ENCODE data around the gene POLR1E. TPM values are rescaled to one million over a fixed set of nuclear protein-coding genes. Genes with fewer than 3 reads are reported as not detected.

The POLR1E gene
- total RNA-seq, 1 experiment from 2014 or later, result 60.9 TPM

GRCh38 chr9:37447111-37447510, 38.6 kb upstream of the POLR1E start:
- RAD21 ChIA-PET (ENCODE audit: low non-redundant PET in 1 of 2, low total read pairs in 2 of 2, uncharacterized antibody in 2 of 2, unreplicated experiment in 2 of 2), result no interaction called here
- no peaks in the 10 kb centered on the region for H3K27me3 ChIP-seq (ENCODE audit: insufficient read depth, low read length)
- no peak for ATAC-seq
- intact Hi-C loops (cut with micrococcal nuclease), result no loop called here
- H4K20me1 ChIP-seq (ENCODE audit: insufficient read depth), result peaks cover 37% of the 10 kb centered on the region
- peaks cover 99% of the 10 kb centered on the region for H3K79me2 ChIP-seq (ENCODE audit: insufficient read depth, low read length)
- no peaks in the 10 kb centered on the region for H3K9me3 ChIP-seq (ENCODE audit: control insufficient read depth in 1 of 2, insufficient read depth in 1 of 2, low read depth in 1 of 2, low read length in 2 of 2)
- H2AFZ ChIP-seq (ENCODE audit: low read depth, low read length, poor library complexity, severe bottlenecking), result no peak overlapping the region
- CTCF ChIA-PET, result no interaction called here
- POLR2A ChIA-PET, result no interaction called here
- no peaks in the 10 kb centered on the region for H3K9me2 ChIP-seq (ENCODE audit: insufficient read depth)
- no peak overlapping the region for H3K4me3 ChIP-seq (replicated peaks in 1 of 2; ENCODE audit: low read depth in 1 of 2, low read length in 2 of 2)
- TF ChIP-seq TCF7L2 (IDR thresholded peaks at IDR 0.05; ENCODE audit: borderline replicate concordance, extremely low read depth, insufficient read depth, insufficient read length) (no peak), CEBPB (IDR thresholded peaks at IDR 0.05; ENCODE audit: low read depth) (no peak), YY1 (IDR thresholded peaks at IDR 0.05; ENCODE audit: extremely low read depth, insufficient replicate concordance, low read depth, low read length) (no peak), POLR2AphosphoS5 (IDR thresholded peaks at IDR 0.05; ENCODE audit: low read depth, low read length) (no peak)
- H3K27ac ChIP-seq (ENCODE audit: low read depth, low read length), result no peak overlapping the region
- no peak overlapping the region for H3K4me2 ChIP-seq (ENCODE audit: low read length)
- no peak for DNase-seq (ENCODE audit: low read depth, low spot score)
- no TSS peak for BruUV-seq (replicated peaks)
- no peak overlapping the region for H3K9ac ChIP-seq (ENCODE audit: low read length)
- H3K36me3 ChIP-seq (ENCODE audit: control insufficient read depth in 1 of 2, insufficient read depth in 2 of 2, low read length in 2 of 2), result peaks cover 2 to 36% of the 10 kb centered on the region in 2 experiments; a peak in 2 of 4 replicates
- H3K4me1 ChIP-seq (ENCODE audit: control insufficient read depth in 1 of 2, insufficient read depth in 2 of 2, low read length in 2 of 2), result peaks cover 0 to 21% of the 10 kb centered on the region in 2 experiments; a peak in 3 of 4 replicates

- Histone ChIP-seq H3K9ac (ENCODE audit: low read length) (no peak overlapping the region), H3K27me3 (ENCODE audit: insufficient read depth, low read length) (no peaks in the 10 kb centered on the region), H3K36me3 (ENCODE audit: control insufficient read depth in 1 of 2, insufficient read depth in 2 of 2, low read length in 2 of 2) (peaks cover 0 to 27% of the 10 kb centered on the region in 2 experiments; a peak in 2 of 4 replicates), H3K27ac (ENCODE audit: low read depth, low read length) (no peak overlapping the region), H2AFZ (ENCODE audit: low read depth, low read length, poor library complexity, severe bottlenecking) (no peak overlapping the region), H4K20me1 (ENCODE audit: insufficient read depth) (peaks cover 47% of the 10 kb centered on the region), H3K4me1 (ENCODE audit: control insufficient read depth in 1 of 2, insufficient read depth in 2 of 2, low read length in 2 of 2) (peaks cover 11 to 20% of the 10 kb centered on the region in 2 experiments), H3K4me3 (replicated peaks in 1 of 2; ENCODE audit: low read depth in 1 of 2, low read length in 2 of 2) (no peak overlapping the region), H3K9me2 (ENCODE audit: insufficient read depth) (no peaks in the 10 kb centered on the region), H3K9me3 (ENCODE audit: control insufficient read depth in 1 of 2, insufficient read depth in 1 of 2, low read depth in 1 of 2, low read length in 2 of 2) (no peaks in the 10 kb centered on the region), H3K4me2 (ENCODE audit: low read length) (no peak overlapping the region), H3K79me2 (ENCODE audit: insufficient read depth, low read length) (peaks cover 100% of the 10 kb centered on the region)
- POLR2A ChIA-PET, result interaction anchor here (0.7 kb wide), 1 partner anchor 935 kb away, joined by 3 read pairs; no protein-coding TSS in a partner anchor
- DNase-seq (ENCODE audit: low read depth, low spot score), result no peak
- no TSS peak for BruUV-seq (replicated peaks)
- RAD21 ChIA-PET (ENCODE audit: low non-redundant PET in 1 of 2, low total read pairs in 2 of 2, uncharacterized antibody in 2 of 2, unreplicated experiment in 2 of 2), result no interaction called here
- intact Hi-C loops (cut with micrococcal nuclease), result no loop called here
- no peak for ATAC-seq
- CTCF ChIA-PET, result interaction anchor here (0.6 kb wide), 1 partner anchor 7 kb away, joined by 3 read pairs; no protein-coding TSS in a partner anchor
- TF ChIP-seq FOSL1 (IDR thresholded peaks at IDR 0.05; ENCODE audit: low read depth), result no peak
- no peak for TF ChIP-seq SIN3A (IDR thresholded peaks at IDR 0.05; ENCODE audit: low read depth)
- TF ChIP-seq REST (IDR thresholded peaks at IDR 0.05; ENCODE audit: low read depth), result no peak
- no peak for TF ChIP-seq MAX (IDR thresholded peaks at IDR 0.05)
- TF ChIP-seq ATF3 (IDR thresholded peaks at IDR 0.05), result no peak
- TF ChIP-seq JUND (IDR thresholded peaks at IDR 0.05), result no peak
- no peak for TF ChIP-seq POLR2AphosphoS5 (IDR thresholded peaks at IDR 0.05; ENCODE audit: low read depth, low read length)
- no peak for TF ChIP-seq EGR1 (IDR thresholded peaks at IDR 0.05; ENCODE audit: low read depth)
- no peak for TF ChIP-seq SP1 (IDR thresholded peaks at IDR 0.05; ENCODE audit: low read depth)
- TF ChIP-seq YY1 (IDR thresholded peaks at IDR 0.05; ENCODE audit: extremely low read depth, insufficient replicate concordance, low read depth, low read length), result no peak
- no peak for TF ChIP-seq CBX3 (IDR thresholded peaks at IDR 0.05; ENCODE audit: low read depth)
These were observed 35.7 kb upstream of the POLR1E start for GRCh38 chr9:37449862-37450632.
